Measurements from ENCODE around the gene UMODL1.

The UMODL1 gene

GRCh38 chr21:42189860-42190485 lies 118.9 kb downstream of the UMODL1 start:
- no peak overlapping the region for H3K27ac ChIP-seq (ENCODE audit: low read depth, low read length)
- no peaks in the 10 kb centered on the region for H3K27me3 ChIP-seq (ENCODE audit: control insufficient read depth in 1 of 2, insufficient read depth in 2 of 2, low read length in 2 of 2)
- H3K36me3 ChIP-seq (ENCODE audit: insufficient read depth, low read length) = no peaks in the 10 kb centered on the region
- no peak overlapping the region for H3K9ac ChIP-seq (ENCODE audit: low read length)
- no peaks in the 10 kb centered on the region for H3K4me1 ChIP-seq (ENCODE audit: insufficient read depth, low read length)
- no peak overlapping the region for H3K4me3 ChIP-seq (ENCODE audit: low read depth in 1 of 2, low read length in 2 of 2)
- H3K9me3 ChIP-seq (ENCODE audit: low read length) = no peaks in the 10 kb centered on the region

- no peaks in the 10 kb centered on the region for H3K27me3 ChIP-seq (ENCODE audit: control insufficient read depth in 1 of 2, insufficient read depth in 2 of 2, low read length in 2 of 2)
- no peaks in the 10 kb centered on the region for H3K4me1 ChIP-seq (ENCODE audit: insufficient read depth, low read length)
- no peak overlapping the region for H3K27ac ChIP-seq (ENCODE audit: low read depth, low read length)
Measured at GRCh38 chr21:42190486-42190863, 119.4 kb downstream of the UMODL1 start.

GRCh38 chr21:42191064-42191463 lies 119.9 kb downstream of the UMODL1 start:
- Histone ChIP-seq H3K27me3 (ENCODE audit: control insufficient read depth in 1 of 2, insufficient read depth in 2 of 2, low read length in 2 of 2) (no peaks in the 10 kb centered on the region), H3K9me3 (ENCODE audit: low read length) (no peaks in the 10 kb centered on the region), H3K4me1 (ENCODE audit: insufficient read depth, low read length) (no peaks in the 10 kb centered on the region), H3K36me3 (ENCODE audit: insufficient read depth, low read length) (no peaks in the 10 kb centered on the region), H3K27ac (ENCODE audit: low read depth, low read length) (no peak overlapping the region), H3K9ac (ENCODE audit: low read length) (no peak overlapping the region), H3K4me3 (ENCODE audit: low read depth in 1 of 2, low read length in 2 of 2) (no peak overlapping the region)

More at GRCh38 chr21:42190486-42190863, 119.4 kb downstream of the UMODL1 start:
- Histone ChIP-seq H3K4me3 (ENCODE audit: low read depth in 1 of 2, low read length in 2 of 2) (no peak overlapping the region), H3K36me3 (ENCODE audit: insufficient read depth, low read length) (no peaks in the 10 kb centered on the region), H3K9me3 (ENCODE audit: low read length) (no peaks in the 10 kb centered on the region), H3K9ac (ENCODE audit: low read length) (no peak overlapping the region)

GRCh38 chr21:42191696-42192595 lies 120.8 kb downstream of the UMODL1 start:
- Histone ChIP-seq H3K27ac (ENCODE audit: low read depth, low read length) (no peak overlapping the region), H3K4me1 (ENCODE audit: insufficient read depth, low read length) (no peaks in the 10 kb centered on the region), H3K9me3 (ENCODE audit: low read length) (no peaks in the 10 kb centered on the region), H3K4me3 (ENCODE audit: low read depth in 1 of 2, low read length in 2 of 2) (no peak overlapping the region), H3K36me3 (ENCODE audit: insufficient read depth, low read length) (no peaks in the 10 kb centered on the region), H3K9ac (ENCODE audit: low read length) (no peak overlapping the region), H3K27me3 (ENCODE audit: control insufficient read depth in 1 of 2, insufficient read depth in 2 of 2, low read length in 2 of 2) (no peaks in the 10 kb centered on the region)
